Peyer's patch (tissue), 4 donors: Measurements from ENCODE around the gene IGF2BP1.
"Not testable (repeated sequence)": the region's sequence is repeated elsewhere in the genome, so short reads cannot be mapped to it uniquely, and the experiment has no call there.

ENCODE experiments used
- POLR2A ChIP-seq, 2 donors: fragments of 450-650 bp; IDR thresholded peaks; one replicate each; pipeline ENCODE4 v1.5.1; 2017; ENCODE audit warnings: antibody characterized with exemption in 2 of 2, mild to moderate bottlenecking in 2 of 2, moderate library complexity in 2 of 2
- TF ChIP-seq, protein P1 (sequence below), 6 experiments: fragments of 450-650 bp in 4 of 6; fragments of 200-600 bp in 2 of 6; sonication (generic) in 1 of 6; IDR thresholded peaks; one replicate each; pipeline ENCODE4 v1.5.1; 2017 to 2019; ENCODE audit warnings: antibody characterized with exemption in 6 of 6, mild to moderate bottlenecking in 3 of 6, moderate library complexity in 1 of 6

DNA sequence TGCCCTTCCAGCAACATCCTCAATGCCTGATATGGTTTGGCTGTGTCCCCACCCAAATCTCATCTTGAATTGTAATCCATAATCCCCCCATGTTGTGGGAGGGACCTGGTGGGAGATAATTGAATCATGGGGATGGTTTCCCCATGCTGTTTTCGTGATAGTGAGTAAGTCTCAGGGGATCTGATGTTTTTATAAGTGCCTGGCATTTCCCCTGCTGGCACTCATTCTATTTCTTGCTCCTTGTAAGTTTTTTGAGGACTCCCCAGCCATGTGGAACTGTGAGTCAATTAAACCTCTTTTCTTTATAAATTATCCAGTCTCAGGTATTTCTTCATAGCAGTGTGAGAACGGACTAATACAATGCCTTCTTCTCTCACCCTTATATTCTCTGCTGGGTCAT is 87.9 kb downstream of the IGF2BP1 start:
- TF ChIP-seq, protein P1, sequence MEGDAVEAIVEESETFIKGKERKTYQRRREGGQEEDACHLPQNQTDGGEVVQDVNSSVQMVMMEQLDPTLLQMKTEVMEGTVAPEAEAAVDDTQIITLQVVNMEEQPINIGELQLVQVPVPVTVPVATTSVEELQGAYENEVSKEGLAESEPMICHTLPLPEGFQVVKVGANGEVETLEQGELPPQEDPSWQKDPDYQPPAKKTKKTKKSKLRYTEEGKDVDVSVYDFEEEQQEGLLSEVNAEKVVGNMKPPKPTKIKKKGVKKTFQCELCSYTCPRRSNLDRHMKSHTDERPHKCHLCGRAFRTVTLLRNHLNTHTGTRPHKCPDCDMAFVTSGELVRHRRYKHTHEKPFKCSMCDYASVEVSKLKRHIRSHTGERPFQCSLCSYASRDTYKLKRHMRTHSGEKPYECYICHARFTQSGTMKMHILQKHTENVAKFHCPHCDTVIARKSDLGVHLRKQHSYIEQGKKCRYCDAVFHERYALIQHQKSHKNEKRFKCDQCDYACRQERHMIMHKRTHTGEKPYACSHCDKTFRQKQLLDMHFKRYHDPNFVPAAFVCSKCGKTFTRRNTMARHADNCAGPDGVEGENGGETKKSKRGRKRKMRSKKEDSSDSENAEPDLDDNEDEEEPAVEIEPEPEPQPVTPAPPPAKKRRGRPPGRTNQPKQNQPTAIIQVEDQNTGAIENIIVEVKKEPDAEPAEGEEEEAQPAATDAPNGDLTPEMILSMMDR (IDR thresholded peaks at IDR 0.05): not testable (repeated sequence)
- TF ChIP-seq POLR2A (IDR thresholded peaks at IDR 0.05): not testable (repeated sequence)
